Peyer's patch (tissue), 4 donors: ENCODE measurements around the gene PRPS1L1. TPM values are rescaled to one million over a fixed set of nuclear protein-coding genes. Genes with fewer than 3 reads are reported as not detected.

ENCODE experiments used
- DNase-seq, 3 donors: peaks; one replicate each; pipeline ENCODE4 v3.0.0-alpha.2; 2017 to 2019
- H3K27ac ChIP-seq, 4 donors: fragments of 200-600 bp; sonication (generic); one replicate each; pipeline ENCODE4 v1.5.1; 2016 to 2019
- H3K27me3 ChIP-seq, 2 donors: fragments of 200-600 bp; sonication (generic); one replicate each; pipeline ENCODE4 v1.5.1; 2019
- H3K36me3 ChIP-seq, 3 donors: fragments of 200-600 bp; sonication (generic); one replicate each; pipeline ENCODE4 v1.5.1; 2016 to 2019
- H3K4me1 ChIP-seq, 4 donors: fragments of 200-600 bp; sonication (generic); one replicate each; pipeline ENCODE4 v1.5.1; 2016 to 2019
- H3K4me3 ChIP-seq, 4 donors: fragments of 200-600 bp; sonication (generic); 1 replicate in 3 of 4; 2 replicates in 1 of 4; pipeline ENCODE4 v1.5.1; 2016 to 2019; ENCODE audit warnings: mild to moderate bottlenecking in 1 of 4
- H3K9me3 ChIP-seq, 4 donors: fragments of 200-600 bp; sonication (generic); one replicate each; pipeline ENCODE4 v1.5.1; 2016 to 2019; ENCODE audit warnings: mild to moderate bottlenecking in 1 of 4
- POLR2A ChIP-seq, 2 donors: fragments of 450-650 bp; IDR thresholded peaks; one replicate each; pipeline ENCODE4 v1.5.1; 2017; ENCODE audit warnings: antibody characterized with exemption in 2 of 2, mild to moderate bottlenecking in 2 of 2, moderate library complexity in 2 of 2
- total RNA-seq, 4 donors: library from RNA; depleted of rRNA; stranded (reverse); fragments of >200 nt; gene quantifications; one replicate each; pipeline ENCODE4 v1.1.0, GENCODE V29; 2016
- TF ChIP-seq, protein P1 (sequence below), 6 experiments: fragments of 450-650 bp in 4 of 6; fragments of 200-600 bp in 2 of 6; sonication (generic) in 1 of 6; IDR thresholded peaks; one replicate each; pipeline ENCODE4 v1.5.1; 2017 to 2019; ENCODE audit warnings: antibody characterized with exemption in 6 of 6, mild to moderate bottlenecking in 3 of 6, moderate library complexity in 1 of 6

The PRPS1L1 gene
- total RNA-seq, 4 donors from 2014 or later, result not detected

DNA sequence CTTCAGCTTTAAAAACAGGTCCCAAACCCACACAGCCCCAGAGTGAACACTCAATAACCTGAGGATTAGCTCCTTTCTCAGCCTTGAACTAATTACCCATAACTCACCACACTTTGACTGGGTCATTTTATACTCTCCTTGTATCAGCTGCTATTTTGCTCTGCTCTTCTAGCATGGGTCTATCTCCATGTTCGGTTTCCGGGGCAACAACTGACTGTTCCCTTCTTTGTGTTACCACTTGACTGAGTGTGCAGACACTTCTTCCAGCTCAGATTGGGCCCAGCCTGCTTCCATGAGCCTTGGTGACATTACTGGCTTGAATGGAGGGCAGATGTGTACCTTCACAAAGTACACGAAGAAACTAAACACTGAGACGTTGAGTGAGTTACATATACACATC is 31.5 kb upstream of the PRPS1L1 start:
- Histone ChIP-seq H3K27me3 (no peaks in the 10 kb centered on the region), H3K9me3 (no peaks in the 10 kb centered on the region), H3K27ac (no peak overlapping the region), H3K4me3 (no peak overlapping the region), H3K4me1 (no peaks in the 10 kb centered on the region), H3K36me3 (no peaks in the 10 kb centered on the region)
- TF ChIP-seq POLR2A (IDR thresholded peaks at IDR 0.05), result no peak
- TF ChIP-seq, protein P1, sequence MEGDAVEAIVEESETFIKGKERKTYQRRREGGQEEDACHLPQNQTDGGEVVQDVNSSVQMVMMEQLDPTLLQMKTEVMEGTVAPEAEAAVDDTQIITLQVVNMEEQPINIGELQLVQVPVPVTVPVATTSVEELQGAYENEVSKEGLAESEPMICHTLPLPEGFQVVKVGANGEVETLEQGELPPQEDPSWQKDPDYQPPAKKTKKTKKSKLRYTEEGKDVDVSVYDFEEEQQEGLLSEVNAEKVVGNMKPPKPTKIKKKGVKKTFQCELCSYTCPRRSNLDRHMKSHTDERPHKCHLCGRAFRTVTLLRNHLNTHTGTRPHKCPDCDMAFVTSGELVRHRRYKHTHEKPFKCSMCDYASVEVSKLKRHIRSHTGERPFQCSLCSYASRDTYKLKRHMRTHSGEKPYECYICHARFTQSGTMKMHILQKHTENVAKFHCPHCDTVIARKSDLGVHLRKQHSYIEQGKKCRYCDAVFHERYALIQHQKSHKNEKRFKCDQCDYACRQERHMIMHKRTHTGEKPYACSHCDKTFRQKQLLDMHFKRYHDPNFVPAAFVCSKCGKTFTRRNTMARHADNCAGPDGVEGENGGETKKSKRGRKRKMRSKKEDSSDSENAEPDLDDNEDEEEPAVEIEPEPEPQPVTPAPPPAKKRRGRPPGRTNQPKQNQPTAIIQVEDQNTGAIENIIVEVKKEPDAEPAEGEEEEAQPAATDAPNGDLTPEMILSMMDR (IDR thresholded peaks at IDR 0.05), result no peak
- DNase-seq, result no peak

DNA sequence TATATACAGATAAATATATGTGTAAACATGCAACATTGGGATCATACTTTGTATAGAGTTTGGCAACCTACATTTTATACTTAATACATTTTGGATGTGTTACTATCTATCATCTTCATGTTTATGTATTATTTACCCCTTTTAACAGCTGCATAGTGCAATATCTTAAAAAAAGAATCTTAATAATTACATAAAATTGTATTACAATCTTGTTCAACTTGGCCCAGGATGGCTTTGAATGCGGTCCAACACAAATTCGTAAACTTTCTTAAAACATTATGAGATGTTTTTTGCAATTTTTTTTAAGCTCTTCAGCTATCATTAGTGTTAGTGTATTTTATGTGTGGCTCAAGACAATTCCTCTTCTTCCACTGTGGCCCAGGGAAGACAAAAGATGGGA is 26.3 kb upstream of the PRPS1L1 start:
- no peaks in the 10 kb centered on the region for H3K27me3 ChIP-seq
- DNase-seq, result no peak
- no peak for TF ChIP-seq POLR2A (IDR thresholded peaks at IDR 0.05)
- TF ChIP-seq, protein P1 (IDR thresholded peaks at IDR 0.05), result no peak
- no peak overlapping the region for H3K4me3 ChIP-seq
- H3K27ac ChIP-seq, result no peak overlapping the region
- no peaks in the 10 kb centered on the region for H3K36me3 ChIP-seq
- H3K4me1 ChIP-seq, result no peaks in the 10 kb centered on the region
- no peaks in the 10 kb centered on the region for H3K9me3 ChIP-seq

DNA sequence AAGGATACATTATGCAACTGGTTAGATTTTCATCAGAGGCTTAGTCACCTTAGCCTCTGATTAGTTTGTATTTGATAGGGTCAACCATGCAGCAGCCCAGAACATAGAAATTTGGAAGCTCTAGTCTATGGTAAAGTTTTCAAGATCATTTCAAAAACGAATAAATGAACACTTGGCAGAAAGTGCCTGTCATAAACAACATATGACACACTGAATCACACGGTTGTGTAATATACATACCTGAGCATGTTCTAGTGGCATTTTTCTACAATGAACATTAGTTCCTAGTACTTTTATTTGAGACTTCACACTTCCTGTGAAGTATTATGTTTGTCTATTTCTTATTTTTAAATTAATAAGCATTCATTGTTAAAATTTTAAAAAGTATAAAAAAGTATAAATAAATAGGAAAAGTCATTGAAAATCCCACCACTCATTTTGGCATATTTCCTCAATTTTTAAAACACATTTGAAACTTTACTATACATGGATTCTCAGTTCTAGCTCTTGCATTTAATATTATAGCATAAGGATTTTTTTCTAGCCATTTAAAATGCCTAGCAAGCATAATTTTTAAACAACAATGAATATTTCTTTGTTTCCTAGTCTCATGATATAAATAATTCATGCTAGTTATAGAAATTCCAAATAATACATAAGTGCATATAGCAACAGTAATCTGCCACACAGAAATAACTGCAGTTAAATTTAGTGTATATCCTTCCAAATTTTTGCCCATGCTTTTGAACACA is 25.7 kb upstream of the PRPS1L1 start:
- TF ChIP-seq POLR2A (IDR thresholded peaks at IDR 0.05), result no peak
- TF ChIP-seq, protein P1 (IDR thresholded peaks at IDR 0.05), result no peak
- no peak for DNase-seq
- no peaks in the 10 kb centered on the region for H3K9me3 ChIP-seq
- no peak overlapping the region for H3K4me3 ChIP-seq
- H3K27ac ChIP-seq, result no peak overlapping the region
- H3K36me3 ChIP-seq, result no peaks in the 10 kb centered on the region
- no peaks in the 10 kb centered on the region for H3K27me3 ChIP-seq
- H3K4me1 ChIP-seq, result no peaks in the 10 kb centered on the region

DNA sequence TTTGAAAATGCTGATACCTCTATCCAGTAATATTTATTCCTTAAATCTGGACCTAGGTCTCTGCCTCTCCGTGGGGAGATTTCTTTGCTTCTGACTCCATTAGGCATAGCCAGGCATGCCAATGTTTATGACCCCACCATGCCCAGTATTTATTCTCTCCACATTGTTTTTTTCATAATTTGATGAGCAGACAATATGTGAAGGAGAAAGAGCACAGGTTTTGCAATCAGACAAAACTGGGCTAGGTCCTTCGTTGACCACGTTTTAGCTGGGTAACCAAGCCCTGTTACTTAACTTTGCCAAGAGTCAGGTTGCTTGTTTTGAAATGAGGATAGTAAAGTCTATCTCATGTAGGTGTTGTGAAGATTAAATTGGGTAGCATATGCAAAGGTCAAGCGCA is 21.6 kb upstream of the PRPS1L1 start:
- TF ChIP-seq, protein P1 (IDR thresholded peaks at IDR 0.05), result no peak
- no peak for TF ChIP-seq POLR2A (IDR thresholded peaks at IDR 0.05)
- Histone ChIP-seq H3K9me3 (no peaks in the 10 kb centered on the region), H3K27me3 (no peaks in the 10 kb centered on the region), H3K36me3 (no peaks in the 10 kb centered on the region), H3K4me3 (no peak overlapping the region), H3K27ac (no peak overlapping the region), H3K4me1 (no peaks in the 10 kb centered on the region)
- no peak for DNase-seq

DNA sequence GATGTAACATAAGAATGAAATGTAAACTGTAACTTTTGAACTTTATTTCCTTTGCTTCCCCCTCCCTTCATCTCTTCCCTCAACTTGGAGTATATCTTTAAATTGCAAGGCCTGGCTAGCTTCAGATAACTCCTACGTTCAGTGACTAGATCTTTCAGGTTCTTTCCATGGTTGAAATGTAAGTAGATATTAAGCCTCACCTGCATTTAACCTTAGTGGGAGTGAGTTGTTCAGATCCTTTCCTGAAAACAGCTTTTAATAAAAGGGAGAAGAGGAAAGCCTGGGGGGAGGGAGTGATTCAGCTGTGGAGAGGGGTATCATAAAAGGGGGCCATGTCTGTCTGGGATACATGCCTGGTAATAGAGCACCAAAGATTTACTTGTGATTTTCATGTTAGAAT is 19.0 kb upstream of the PRPS1L1 start:
- Histone ChIP-seq H3K4me1 (no peaks in the 10 kb centered on the region), H3K27ac (no peak overlapping the region), H3K9me3 (no peaks in the 10 kb centered on the region), H3K36me3 (no peaks in the 10 kb centered on the region), H3K4me3 (no peak overlapping the region), H3K27me3 (no peaks in the 10 kb centered on the region)
- TF ChIP-seq, protein P1 (IDR thresholded peaks at IDR 0.05), result no peak
- TF ChIP-seq POLR2A (IDR thresholded peaks at IDR 0.05), result no peak
- DNase-seq, result no peak
